K562 (cell line): ENCODE data around the gene MYRFL. TPM values are rescaled to one million over a fixed set of nuclear protein-coding genes. Genes with fewer than 3 reads are reported as not detected.

ENCODE experiments used
- ATAC-seq: fragments of 200-7000 bp; cut with Tn5 transposase; 3 replicates; pipeline ENCODE4 v1.9.1; 2020; ENCODE audit warnings: moderate library complexity
- BruUV-seq: library from RNA; stranded (reverse); fragments of 400-500 nt; replicated peaks from 2 replicates; lab custom pipeline; 2021; lab: Mats Ljungman, UMichigan
- CTCF ChIA-PET: fragments of 300-600 bp; formaldehyde crosslinking; extraction: SDS; loops from one replicate; lab custom pipeline; 2021; ENCODE audit warnings: low intra/inter-chr PET ratio; lab: Yijun Ruan, JAX
- POLR2A ChIA-PET: fragments of 300-600, 350-650 bp; sonication (Branson Sonifier 250); formaldehyde crosslinking; extraction: SDS; loops from one replicate; lab custom pipeline; 2021; ENCODE audit warnings: antibody characterized with exemption, inconsistent platforms; lab: Yijun Ruan, JAX
- DNase-seq, 4 experiments: peaks; one replicate each; pipeline versions ENCODE4 v3.0.0 to v3.0.0-alpha.2; 2011 to 2018; ENCODE audit warnings: low spot score in 3 of 4, mixed read lengths in 3 of 4; ENCODE audit errors: extremely low read depth in 1 of 4
- FAIRE-seq: peaks from 2 replicates; lab custom pipeline; 2011; peaks lifted over from hg19 to GRCh38; lab: Jason Lieb, UNC
- H2AFZ ChIP-seq: 2 replicates; pipeline ENCODE4 v1.6.0; 2011; ENCODE audit warnings: low read depth, low read length, control low read depth, inconsistent platforms
- H3K27ac ChIP-seq: fragments of 200-600 bp; 3 replicates; pipeline ENCODE4 v1.8.0; 2011; ENCODE audit warnings: low read depth, mild to moderate bottlenecking, control low read depth, inconsistent platforms, low read length, moderate library complexity, mixed read lengths; ENCODE audit errors: extremely low read depth
- H3K27me3 ChIP-seq, 2 experiments: fragments of 300-600 bp in 1 of 2; 2 replicates in 1 of 2; 3 replicates in 1 of 2; pipeline versions ENCODE4 v1.6.0 to v1.8.0; 2011; ENCODE audit warnings: inconsistent platforms in 2 of 2, low read length in 2 of 2, mild to moderate bottlenecking in 1 of 2, mixed read lengths in 1 of 2, moderate library complexity in 1 of 2; ENCODE audit not compliant: control insufficient read depth in 2 of 2, insufficient read depth in 2 of 2
- H3K36me3 ChIP-seq: fragments of 300-600 bp; 3 replicates; pipeline ENCODE4 v1.8.0; 2011; ENCODE audit warnings: mild to moderate bottlenecking, low read length, inconsistent platforms; ENCODE audit not compliant: control insufficient read depth, insufficient read depth
- H3K4me1 ChIP-seq, 2 experiments: fragments of 200-600 bp in 1 of 2; replicated peaks in 1 of 2; 2 replicates in 1 of 2; 3 replicates in 1 of 2; pipeline versions ENCODE4 v1.5.1 to v1.8.0; 2011; ENCODE audit warnings: inconsistent platforms in 2 of 2, low read length in 2 of 2, mild to moderate bottlenecking in 1 of 2, mixed read lengths in 1 of 2, moderate library complexity in 1 of 2; ENCODE audit not compliant: control insufficient read depth in 2 of 2, insufficient read depth in 2 of 2
- H3K4me2 ChIP-seq: 2 replicates; pipeline ENCODE4 v1.6.1; 2011; ENCODE audit warnings: low read length, control low read depth, inconsistent platforms, mixed read lengths; ENCODE audit not compliant: insufficient read depth
- H3K4me3 ChIP-seq: fragments of 200-600 bp; sonication (generic), shearing (Covaris generic); 2 replicates; pipeline ENCODE4 v1.5.1; 2016; ENCODE audit warnings: control low read depth, inconsistent platforms
- H3K79me2 ChIP-seq: fragments of 200-600 bp; 3 replicates; pipeline ENCODE4 v1.8.0; 2011; ENCODE audit warnings: low read length, inconsistent platforms; ENCODE audit not compliant: control insufficient read depth, insufficient read depth
- H3K9ac ChIP-seq, 2 experiments: 2 replicates each; pipeline versions ENCODE4 v1.6.0 to v1.6.1; 2011; ENCODE audit warnings: low read depth in 2 of 2, low read length in 2 of 2, control low read depth in 1 of 2, inconsistent platforms in 1 of 2, mild to moderate bottlenecking in 1 of 2, mixed read lengths in 1 of 2; ENCODE audit not compliant: insufficient read depth in 1 of 2
- H3K9me1 ChIP-seq: one replicate; pipeline ENCODE4 v1.6.0; 2011; ENCODE audit warnings: inconsistent platforms, mild to moderate bottlenecking, low read length, moderate library complexity; ENCODE audit not compliant: control insufficient read depth, insufficient read depth
- H3K9me3 ChIP-seq: replicated peaks from 2 replicates; pipeline ENCODE4 v1.5.1; 2011; ENCODE audit warnings: low read depth, low read length, inconsistent platforms; ENCODE audit not compliant: control insufficient read depth, insufficient read depth
- H4K20me1 ChIP-seq: replicated peaks from 2 replicates; pipeline ENCODE4 v1.6.1; 2011; ENCODE audit warnings: low read length, inconsistent platforms, mixed read lengths; ENCODE audit not compliant: control insufficient read depth, insufficient read depth
- DIDO1 ChIP-seq: fragments of 450-650 bp; IDR thresholded peaks from 2 replicates; pipeline ENCODE4 v1.6.1; 2016; ENCODE audit warnings: low read depth, missing biosample characterization, missing genetic modification characterization
- ERF ChIP-seq: fragments of 450-650 bp; formaldehyde crosslinking; IDR thresholded peaks from 2 replicates; pipeline ENCODE4 v1.4.0; 2020; ENCODE audit warnings: mild to moderate bottlenecking, mixed read lengths
- GTF2E2 ChIP-seq: fragments of 200-800 bp; sonication (Bioruptor generic); IDR thresholded peaks from 2 replicates; pipeline ENCODE4 v1.6.1; 2016; ENCODE audit warnings: missing genetic modification characterization, missing compliant biosample characterization
- HDGF ChIP-seq: fragments of 450-650 bp; IDR thresholded peaks from 2 replicates; pipeline ENCODE4 v1.6.1; 2016
- KLF6 ChIP-seq: fragments of 250-450 bp; sonication (Bioruptor Pico); IDR thresholded peaks from 2 replicates; pipeline ENCODE4 v1.4.0; 2020; ENCODE audit warnings: mild to moderate bottlenecking, moderate library complexity, borderline replicate concordance
- L3MBTL2 ChIP-seq: fragments of 450-650 bp; IDR thresholded peaks from 2 replicates; pipeline ENCODE4 v1.6.1; 2016; ENCODE audit warnings: mild to moderate bottlenecking, moderate library complexity
- LEF1 ChIP-seq: fragments of 450-650 bp; IDR thresholded peaks from 2 replicates; pipeline ENCODE4 v1.6.1; 2016; ENCODE audit warnings: mild to moderate bottlenecking
- PHF21A ChIP-seq: fragments of 450-650 bp; IDR thresholded peaks from 2 replicates; pipeline ENCODE4 v1.6.1; 2017; ENCODE audit warnings: low read depth, borderline replicate concordance
- SP2 ChIP-seq: IDR thresholded peaks from 2 replicates; pipeline ENCODE4 v1.6.1; 2011; ENCODE audit warnings: mild to moderate bottlenecking, low read depth, low read length, moderate library complexity; ENCODE audit not compliant: poor library complexity, severe bottlenecking; ENCODE audit errors: extremely low read depth
- TCF7 ChIP-seq: sonication (generic); IDR thresholded peaks from 2 replicates; pipeline ENCODE4 v1.6.1; 2016; ENCODE audit warnings: antibody characterized with exemption, borderline replicate concordance
- ZKSCAN3 ChIP-seq: fragments of 250-450 bp; sonication (Bioruptor Pico); IDR thresholded peaks from 2 replicates; pipeline ENCODE4 v1.4.0; 2020
- ZKSCAN8 ChIP-seq: fragments of 200-800 bp; sonication (Bioruptor generic); IDR thresholded peaks from 2 replicates; pipeline ENCODE4 v1.6.1; 2016; ENCODE audit warnings: missing genetic modification characterization, missing compliant biosample characterization
- ZNF232 ChIP-seq: sonication (generic); formaldehyde crosslinking; IDR thresholded peaks from 2 replicates; pipeline ENCODE4 v1.8.0; 2022; ENCODE audit warnings: mild to moderate bottlenecking, missing genetic modification reagents
- WGBS: fragments of 100-300 bp; shearing (Covaris generic); methylation state at CpG from one replicate; pipeline ENCODE4 v1.1.6; 2016; ENCODE audit warnings: low coverage, mixed read lengths; ENCODE audit not compliant: insufficient coverage; ENCODE audit errors: missing lambda C conversion rate; 5-methylcytosine and 5-hydroxymethylcytosine counted together
- in situ Hi-C: fragments of 300-500 bp; cut with MboI; formaldehyde crosslinking; loops from 4 replicates; pipeline ENCODE4 v1.15.0; 2018; ENCODE audit warnings: inconsistent platforms, mixed read lengths
- intact Hi-C: fragments of 100-400 bp; cut with micrococcal nuclease; formaldehyde crosslinking; loops from 2 replicates; pipeline ENCODE4 v1.14.2; 2022
- polyA plus RNA-seq, 8 experiments: library from polyadenylated mRNA; depleted of rRNA in 4 of 8; stranded (reverse) in 5 of 8; unstranded in 3 of 8; fragments of >200 nt; fragmentation: Nextera tagmentation in 2 of 8; fragmentation: Illumina TruSeq in 1 of 8; extraction: Ambion mirVana in 2 of 8; extraction: Trizol in 1 of 8; gene quantifications; 2 replicates each; pipeline versions ENCODE4 v1.2.1 to v1.2.3, GENCODE V29; 2011 to 2014; ENCODE audit warnings: inconsistent platforms in 1 of 8, missing spikeins in 1 of 8
- total RNA-seq, 7 experiments: library from RNA; depleted of rRNA in 6 of 7; stranded (reverse); fragments of >200 nt in 6 of 7; fragmentation: Illumina TruSeq in 2 of 7; extraction: Trizol in 2 of 7; gene quantifications; 2 replicates each; pipeline versions ENCODE4 v1.2.1 to v1.2.3, GENCODE V29; 2011 to 2021; ENCODE audit warnings: low replicate concordance in 1 of 7
- TF ChIP-seq, protein P1 (sequence below), 2 experiments: fragments of 250-450 bp in 1 of 2; fragments of 450-650 bp in 1 of 2; sonication (Bioruptor Pico) in 1 of 2; IDR thresholded peaks; 2 replicates each; pipeline versions ENCODE4 v1.6.1 to v1.8.0; 2016 to 2021; ENCODE audit warnings: mild to moderate bottlenecking in 2 of 2, moderate library complexity in 2 of 2, missing compliant biosample characterization in 1 of 2, missing genetic modification characterization in 1 of 2

MYRFL gene
- total and polyA plus RNA-seq, 9 of the 15 experiments (the other 6 are each of a cell fraction or from before 2014, with no cell fraction given), result not detected

DNA sequence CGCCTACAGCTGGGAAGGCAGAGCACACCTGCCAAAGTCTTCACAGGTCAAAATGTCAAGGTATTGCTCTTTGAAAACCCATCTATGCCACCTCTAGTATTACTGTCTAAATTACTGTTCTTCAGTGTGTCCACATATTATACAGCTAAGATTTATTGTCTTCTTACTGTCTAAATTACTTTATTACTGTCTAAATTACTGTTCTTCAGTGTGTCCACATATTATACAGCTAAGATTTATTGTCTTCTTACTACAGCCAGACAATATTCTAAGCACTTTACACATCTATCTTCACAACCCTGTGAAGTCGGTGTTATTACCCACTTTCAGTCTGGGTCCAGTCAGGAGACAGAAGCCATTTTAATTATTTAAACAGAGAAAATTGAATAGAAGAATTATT lies 173.9 kb downstream of the MYRFL start:
- no peaks in the 10 kb centered on the region for H4K20me1 ChIP-seq
- no peak for ATAC-seq
- no peak overlapping the region for H3K27ac ChIP-seq
- H2AFZ ChIP-seq, result no peak overlapping the region
- no peak for DNase-seq
- H3K4me1 ChIP-seq, result no peaks in the 10 kb centered on the region
- no peak for FAIRE-seq
- 31% methylated on average over 2 of the region's 2 CpGs for WGBS
- no TSS peak for BruUV-seq
- H3K4me2 ChIP-seq, result no peak overlapping the region
- CTCF ChIA-PET, result no interaction called here
- POLR2A ChIA-PET, result interaction anchor here (1.2 kb wide), 1 partner anchor 12 kb away, joined by 3 read pairs; no protein-coding TSS in a partner anchor
- H3K9me1 ChIP-seq, result no peaks in the 10 kb centered on the region
- no peak overlapping the region for H3K9ac ChIP-seq
- H3K79me2 ChIP-seq, result no peaks in the 10 kb centered on the region
- H3K36me3 ChIP-seq, result no peaks in the 10 kb centered on the region
- intact Hi-C loops, result no loop called here
- H3K4me3 ChIP-seq, result no peak overlapping the region
- H3K9me3 ChIP-seq, result no peaks in the 10 kb centered on the region
- TF ChIP-seq L3MBTL2 (no peak), ERF (CRISPR knock-in tag) (no peak), ZKSCAN8 (CRISPR knock-in tag) (no peak), TCF7 (no peak), ZKSCAN3 (CRISPR knock-in tag) (no peak), ZNF232 (CRISPR knock-in tag) (no peak)
- TF ChIP-seq, all 486 proteins: peak for 0
- no peaks in the 10 kb centered on the region for H3K27me3 ChIP-seq
- in situ Hi-C loops, result no loop called here

DNA sequence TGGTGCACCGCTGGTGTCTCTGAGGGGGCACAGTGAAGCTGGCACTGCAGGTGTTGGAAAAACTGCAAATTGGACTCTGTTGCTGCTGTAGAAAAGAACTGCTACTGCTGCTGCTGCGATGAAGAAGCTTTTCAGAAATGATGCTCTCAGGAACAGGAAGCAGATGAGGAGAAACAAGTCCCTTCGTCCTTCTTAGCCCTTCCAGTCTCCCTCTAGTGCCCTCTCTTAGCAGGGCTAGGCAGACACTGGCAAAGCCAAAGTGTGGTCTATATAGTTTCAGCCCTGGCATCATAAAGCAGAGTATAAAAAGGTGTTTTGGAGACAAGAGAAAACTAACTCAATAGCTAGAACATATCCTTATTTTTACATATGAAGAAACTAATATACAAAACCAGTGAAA lies 174.5 kb downstream of the MYRFL start:
- Histone ChIP-seq H3K4me1 (no peaks in the 10 kb centered on the region), H3K4me2 (no peak overlapping the region), H2AFZ (no peak overlapping the region), H4K20me1 (no peaks in the 10 kb centered on the region), H3K9me1 (no peaks in the 10 kb centered on the region), H3K4me3 (no peak overlapping the region), H3K27ac (no peak overlapping the region), H3K36me3 (no peaks in the 10 kb centered on the region), H3K79me2 (no peaks in the 10 kb centered on the region), H3K9me3 (no peaks in the 10 kb centered on the region), H3K9ac (no peak overlapping the region), H3K27me3 (no peaks in the 10 kb centered on the region)
- POLR2A ChIA-PET, result interaction anchor here (1.2 kb wide), 1 partner anchor 12 kb away, joined by 3 read pairs; no protein-coding TSS in a partner anchor
- no peak for DNase-seq
- no TSS peak for BruUV-seq
- no peak for FAIRE-seq
- WGBS, result 0% methylated on average over 3 of the region's 3 CpGs
- in situ Hi-C loops (no loop called here), intact Hi-C loops (no loop called here)
- ATAC-seq, result no peak
- CTCF ChIA-PET, result no interaction called here
- TF ChIP-seq, protein P1, sequence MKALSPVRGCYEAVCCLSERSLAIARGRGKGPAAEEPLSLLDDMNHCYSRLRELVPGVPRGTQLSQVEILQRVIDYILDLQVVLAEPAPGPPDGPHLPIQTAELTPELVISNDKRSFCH (CRISPR knock-in tag; IDR thresholded peaks at IDR 0.05), result no peak
- TF ChIP-seq, protein P1 (tag; IDR thresholded peaks at IDR 0.05), result no peak
- TF ChIP-seq GTF2E2, result no peak
- TF ChIP-seq HDGF, result no peak
- no peak for TF ChIP-seq SP2
- TF ChIP-seq LEF1, result no peak
- no peak for TF ChIP-seq PHF21A
- TF ChIP-seq DIDO1, result no peak
- TF ChIP-seq KLF6 (CRISPR knock-in tag), result no peak
- TF ChIP-seq, all 486 proteins: peak for 0
